Right lobe of liver (tissue), 4 donors: ENCODE measurements around the gene ZIC4.

Experiments used
- CTCF ChIP-seq, 4 donors: fragments of 200-600 bp in 3 of 4; fragments of 450-650 bp in 1 of 4; IDR thresholded peaks; one replicate each; pipeline versions ENCODE4 v1.5.1 to v1.8.0; 2016 to 2022; ENCODE audit warnings: antibody characterized with exemption in 4 of 4, mild to moderate bottlenecking in 2 of 4
- POLR2A ChIP-seq: fragments of 450-650 bp; IDR thresholded peaks from one replicate; pipeline ENCODE4 v1.6.1; 2017; ENCODE audit warnings: antibody characterized with exemption, mild to moderate bottlenecking
- donor health status: DM: no; HTN: no; CAD: no.
- donor health status: DM: no; HTN: no; CAD: no.
- donor health status: DM: no; HTN: yes; CAD: no.

DNA sequence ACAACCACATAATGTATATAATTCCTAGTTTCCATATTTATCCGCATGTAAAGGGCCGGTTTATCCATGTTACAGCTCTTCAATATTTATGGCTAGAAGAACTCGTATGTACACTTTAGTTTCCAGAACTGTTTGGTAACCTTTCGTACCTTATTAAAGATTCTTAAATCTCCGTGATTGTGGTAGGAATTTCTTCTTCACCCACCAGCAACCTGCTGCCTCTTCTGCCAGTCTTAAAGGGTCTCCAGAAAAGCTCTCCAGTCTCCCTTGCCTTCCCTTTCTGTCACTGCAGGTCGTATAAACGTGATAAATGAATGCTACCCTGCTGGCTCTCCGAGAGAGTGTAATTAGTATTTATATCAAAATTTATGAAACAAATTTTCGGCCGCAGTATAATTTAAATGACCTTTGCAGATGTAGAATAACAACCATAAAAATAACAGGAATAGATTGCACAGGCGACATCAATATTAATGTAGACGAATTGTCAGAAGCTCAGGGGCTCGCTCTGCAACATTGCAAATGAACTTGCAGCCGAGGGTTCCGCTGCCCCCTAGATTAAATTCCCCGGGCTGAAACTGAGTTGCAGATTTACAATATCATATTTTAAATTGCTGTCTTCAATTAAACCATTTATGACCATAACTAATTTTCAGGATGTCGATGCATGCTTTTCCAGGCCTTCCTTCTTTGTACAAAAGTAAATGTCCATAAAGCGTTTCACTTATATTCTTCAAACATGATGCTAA lies 8.2 kb upstream of the ZIC4 start:
- no peak for TF ChIP-seq CTCF (IDR thresholded peaks at IDR 0.05)
- TF ChIP-seq POLR2A: no peak
